ENCODE data around the gene C6orf15.
A peak's percentile ranks its signal among the peaks of the same experiment; 100 is the strongest.

The C6orf15 gene

GRCh38 chr6:31115941-31116560, 3.7 kb upstream of the C6orf15 start:
- Histone ChIP-seq H3K27ac (ENCODE audit: low read length) (no peak overlapping the region), H3K9me3 (replicated peaks; ENCODE audit: insufficient read depth, low read length) (no peaks in the 10 kb centered on the region), H3K4me2 (ENCODE audit: low read depth, low read length) (no peak overlapping the region)

GRCh38 chr6:31114970-31115849, 2.8 kb upstream of the C6orf15 start:
- H3K27me3 ChIP-seq (replicated peaks; ENCODE audit: insufficient read depth, low read length) = peaks cover 84% of the 10 kb centered on the region
- no peaks in the 10 kb centered on the region for H3F3A ChIP-seq (ENCODE audit: insufficient read depth, low read length)
- peak; percentile 11; the same call in 1 of the 2 replicates for TF ChIP-seq CTCF (IDR thresholded peaks at IDR 0.05; ENCODE audit: low read length)
- no peak for TF ChIP-seq EZH2 (optimal IDR thresholded peaks at IDR 0.05; ENCODE audit: low read depth, low read length)
- TF ChIP-seq EZH2phosphoT487 (IDR thresholded peaks at IDR 0.05; ENCODE audit: low read length) = no peak
- no peaks in the 10 kb centered on the region for H3K9me2 ChIP-seq (replicated peaks; ENCODE audit: insufficient read depth, low read length)
- H3K9me3 ChIP-seq (replicated peaks; ENCODE audit: insufficient read depth, low read length) = no peaks in the 10 kb centered on the region
- H2AFZ ChIP-seq (ENCODE audit: low read length) = no peak overlapping the region
- H3K4me2 ChIP-seq (ENCODE audit: low read depth, low read length) = no peak overlapping the region
- no peaks in the 10 kb centered on the region for H4K20me1 ChIP-seq (ENCODE audit: insufficient read depth, low read length)
- DNase-seq = no peak
- H3K9ac ChIP-seq (ENCODE audit: low read length) = no peak overlapping the region
- no peak overlapping the region for H3K27ac ChIP-seq (ENCODE audit: low read length)
- H3K4me1 ChIP-seq (ENCODE audit: low read length) = no peaks in the 10 kb centered on the region
- no peak overlapping the region for H3K4me3 ChIP-seq (ENCODE audit: low read length)
- H3K79me2 ChIP-seq (ENCODE audit: low read length) = no peaks in the 10 kb centered on the region
- H3K36me3 ChIP-seq (replicated peaks; ENCODE audit: insufficient read depth, low read length) = no peaks in the 10 kb centered on the region

More at GRCh38 chr6:31115941-31116560, 3.7 kb upstream of the C6orf15 start:
- TF ChIP-seq EZH2 (optimal IDR thresholded peaks at IDR 0.05; ENCODE audit: low read depth, low read length) = no peak
- no peak for TF ChIP-seq EZH2phosphoT487 (IDR thresholded peaks at IDR 0.05; ENCODE audit: low read length)
- TF ChIP-seq CTCF (IDR thresholded peaks at IDR 0.05; ENCODE audit: low read length) = no peak
- Histone ChIP-seq H3F3A (ENCODE audit: insufficient read depth, low read length) (no peaks in the 10 kb centered on the region), H4K20me1 (ENCODE audit: insufficient read depth, low read length) (no peaks in the 10 kb centered on the region), H2AFZ (ENCODE audit: low read length) (no peak overlapping the region), H3K9ac (ENCODE audit: low read length) (no peak overlapping the region), H3K4me1 (ENCODE audit: low read length) (no peaks in the 10 kb centered on the region), H3K9me2 (replicated peaks; ENCODE audit: insufficient read depth, low read length) (no peaks in the 10 kb centered on the region), H3K36me3 (replicated peaks; ENCODE audit: insufficient read depth, low read length) (no peaks in the 10 kb centered on the region), H3K79me2 (ENCODE audit: low read length) (no peaks in the 10 kb centered on the region), H3K4me3 (ENCODE audit: low read length) (no peak overlapping the region), H3K27me3 (replicated peaks; ENCODE audit: insufficient read depth, low read length) (peaks cover 76% of the 10 kb centered on the region)
- DNase-seq = no peak

GRCh38 chr6:31114541-31114878, 2.1 kb upstream of the C6orf15 start, which contains the start of gene PSORS1C1:
TSS of gene PSORS1C1 (plus strand) at chr6:31114800. CDS start at chr6:31129633, 14,833 bp downstream.
- H3K36me3 ChIP-seq (replicated peaks; ENCODE audit: insufficient read depth, low read length) = no peaks in the 10 kb centered on the region
- no peak within 1 kb of the TSS for H3K4me3 ChIP-seq (ENCODE audit: low read length)
- H3F3A ChIP-seq (ENCODE audit: insufficient read depth, low read length) = no peaks in the 10 kb centered on the region
- no peaks in the 10 kb centered on the region for H3K79me2 ChIP-seq (ENCODE audit: low read length)
- no peak for DNase-seq
- no peaks in the 10 kb centered on the region for H3K4me1 ChIP-seq (ENCODE audit: low read length)
- no peaks in the 10 kb centered on the region for H3K9me2 ChIP-seq (replicated peaks; ENCODE audit: insufficient read depth, low read length)
- no peak within 1 kb of the TSS for H3K27ac ChIP-seq (ENCODE audit: low read length)
- H3K4me2 ChIP-seq (ENCODE audit: low read depth, low read length) = no peak within 1 kb of the TSS
- no peak within 1 kb of the TSS for H2AFZ ChIP-seq (ENCODE audit: low read length)
- peaks cover 85% of the 10 kb centered on the region for H3K27me3 ChIP-seq (replicated peaks; ENCODE audit: insufficient read depth, low read length)
- H3K9me3 ChIP-seq (replicated peaks; ENCODE audit: insufficient read depth, low read length) = no peaks in the 10 kb centered on the region
- no peaks in the 10 kb centered on the region for H4K20me1 ChIP-seq (ENCODE audit: insufficient read depth, low read length)
- no peak for TF ChIP-seq EZH2 (optimal IDR thresholded peaks at IDR 0.05; ENCODE audit: low read depth, low read length)
- no peak for TF ChIP-seq CTCF (IDR thresholded peaks at IDR 0.05; ENCODE audit: low read length)
- no peak for TF ChIP-seq EZH2phosphoT487 (IDR thresholded peaks at IDR 0.05; ENCODE audit: low read length)
- no peak within 1 kb of the TSS for H3K9ac ChIP-seq (ENCODE audit: low read length)

Measured in MM.1S (cell line).